DND-41 (cell line): ENCODE data around the gene GSAP.

ENCODE experiments used
- ATAC-seq: fragments of 200-7000 bp; cut with Tn5 transposase; 3 replicates; pipeline ENCODE4 v1.9.1; 2021; ENCODE audit warnings: low read depth; ENCODE audit not compliant: insufficient read depth
- DNase-seq: peaks from one replicate; pipeline ENCODE4 v3.0.0-alpha.2; 2020
- H2AFZ ChIP-seq: 2 replicates; pipeline ENCODE4 v1.6.0; 2012; ENCODE audit warnings: low read depth, low read length
- H3K27ac ChIP-seq: 2 replicates; pipeline ENCODE4 v1.5.1; 2012; ENCODE audit warnings: low read length, inconsistent platforms
- H3K27me3 ChIP-seq: fragments of 200-600 bp; sonication (generic); 2 replicates; pipeline ENCODE4 v1.6.0; 2012; ENCODE audit warnings: low read length, mild to moderate bottlenecking, inconsistent platforms; ENCODE audit not compliant: insufficient read depth, poor library complexity
- H3K36me3 ChIP-seq: 2 replicates; pipeline ENCODE4 v1.5.1; 2012; ENCODE audit warnings: low read length, inconsistent platforms; ENCODE audit not compliant: insufficient read depth
- H3K4me1 ChIP-seq: 2 replicates; pipeline ENCODE4 v1.5.1; 2012; ENCODE audit warnings: mild to moderate bottlenecking, low read length; ENCODE audit not compliant: insufficient read depth
- H3K4me2 ChIP-seq: 2 replicates; pipeline ENCODE4 v1.6.0; 2012; ENCODE audit warnings: mild to moderate bottlenecking, moderate library complexity, low read length, inconsistent platforms; ENCODE audit not compliant: insufficient read depth
- H3K4me3 ChIP-seq, 2 experiments: fragments of 200-600 bp in 1 of 2; shearing (Covaris generic) in 1 of 2; 2 replicates each; pipeline ENCODE4 v1.5.1; 2012 to 2016; ENCODE audit warnings: inconsistent platforms in 2 of 2, low read length in 2 of 2, mild to moderate bottlenecking in 2 of 2, low read depth in 1 of 2, moderate library complexity in 1 of 2
- H3K79me2 ChIP-seq: 2 replicates; pipeline ENCODE4 v1.6.0; 2012; ENCODE audit warnings: low read length, inconsistent platforms; ENCODE audit not compliant: insufficient read depth
- H3K9ac ChIP-seq: 2 replicates; pipeline ENCODE4 v1.6.0; 2012; ENCODE audit warnings: low read depth, mild to moderate bottlenecking, inconsistent platforms, low read length, moderate library complexity
- H3K9me3 ChIP-seq: 2 replicates; pipeline ENCODE4 v1.5.1; 2012; ENCODE audit warnings: low read length, moderate library complexity, mild to moderate bottlenecking, inconsistent platforms; ENCODE audit not compliant: insufficient read depth, severe bottlenecking
- H4K20me1 ChIP-seq: 2 replicates; pipeline ENCODE4 v1.6.0; 2012; ENCODE audit warnings: low read length; ENCODE audit not compliant: insufficient read depth
- CTCF ChIP-seq: IDR thresholded peaks from 2 replicates; pipeline ENCODE4 v1.5.1; 2012; ENCODE audit warnings: borderline replicate concordance, low read length, moderate library complexity, mild to moderate bottlenecking; ENCODE audit not compliant: poor library complexity, severe bottlenecking; ENCODE audit errors: extremely low read depth
- EZH2 ChIP-seq: IDR thresholded peaks from 3 replicates; pipeline ENCODE4 v1.6.1; 2012; ENCODE audit warnings: borderline replicate concordance, low read depth, mild to moderate bottlenecking, moderate library complexity, low read length, inconsistent platforms; ENCODE audit not compliant: severe bottlenecking

GSAP gene

GRCh38 chr7:77396894-77397547, 19.1 kb downstream of the GSAP start:
- H4K20me1 ChIP-seq, result no peaks in the 10 kb centered on the region
- H3K79me2 ChIP-seq, result no peaks in the 10 kb centered on the region
- no peak for ATAC-seq
- no peak overlapping the region for H3K9ac ChIP-seq
- no peak overlapping the region for H3K4me2 ChIP-seq
- H3K4me3 ChIP-seq, result no peak overlapping the region
- H3K36me3 ChIP-seq, result no peaks in the 10 kb centered on the region
- no peaks in the 10 kb centered on the region for H3K9me3 ChIP-seq
- no peak overlapping the region for H3K27ac ChIP-seq
- TF ChIP-seq CTCF (no peak), EZH2 (no peak)
- H2AFZ ChIP-seq, result no peak overlapping the region
- no peaks in the 10 kb centered on the region for H3K27me3 ChIP-seq
- no peaks in the 10 kb centered on the region for H3K4me1 ChIP-seq
- no peak for DNase-seq

- no peak overlapping the region for H2AFZ ChIP-seq
- no peaks in the 10 kb centered on the region for H4K20me1 ChIP-seq
- DNase-seq, result no peak
- no peaks in the 10 kb centered on the region for H3K36me3 ChIP-seq
- H3K4me3 ChIP-seq, result no peak overlapping the region
- H3K9me3 ChIP-seq, result no peaks in the 10 kb centered on the region
- no peak for ATAC-seq
- no peaks in the 10 kb centered on the region for H3K4me1 ChIP-seq
- H3K27me3 ChIP-seq, result no peaks in the 10 kb centered on the region
- no peaks in the 10 kb centered on the region for H3K79me2 ChIP-seq
- TF ChIP-seq CTCF, result no peak
- no peak for TF ChIP-seq EZH2
- H3K9ac ChIP-seq, result no peak overlapping the region
- H3K27ac ChIP-seq, result no peak overlapping the region
- no peak overlapping the region for H3K4me2 ChIP-seq
Observed at GRCh38 chr7:77395626-77396025, 20.5 kb downstream of the GSAP start.

- Histone ChIP-seq H3K4me2 (no peak overlapping the region), H3K4me3 (no peak overlapping the region), H3K79me2 (no peaks in the 10 kb centered on the region), H3K27ac (no peak overlapping the region), H3K36me3 (no peaks in the 10 kb centered on the region), H3K9me3 (no peaks in the 10 kb centered on the region), H3K4me1 (no peaks in the 10 kb centered on the region), H2AFZ (no peak overlapping the region), H3K27me3 (no peaks in the 10 kb centered on the region), H4K20me1 (no peaks in the 10 kb centered on the region), H3K9ac (no peak overlapping the region)
- no peak for TF ChIP-seq EZH2
- TF ChIP-seq CTCF, result no peak
- ATAC-seq (no peak), DNase-seq (no peak)
Observed at GRCh38 chr7:77393954-77394353, 22.2 kb downstream of the GSAP start.

GRCh38 chr7:77393261-77393660, 22.9 kb downstream of the GSAP start:
- TF ChIP-seq CTCF, result no peak
- TF ChIP-seq EZH2, result no peak
- Histone ChIP-seq H3K4me1 (no peaks in the 10 kb centered on the region), H4K20me1 (no peaks in the 10 kb centered on the region), H3K4me3 (no peak overlapping the region), H2AFZ (no peak overlapping the region), H3K27ac (no peak overlapping the region), H3K79me2 (no peaks in the 10 kb centered on the region), H3K9me3 (no peaks in the 10 kb centered on the region), H3K36me3 (no peaks in the 10 kb centered on the region), H3K9ac (no peak overlapping the region), H3K4me2 (no peak overlapping the region), H3K27me3 (no peaks in the 10 kb centered on the region)
- DNase-seq, result no peak
- ATAC-seq, result no peak
